H1 (cell line): ENCODE measurements around the gene ALDH3B1. TPM values are rescaled to one million over a fixed set of nuclear protein-coding genes. Genes with fewer than 3 reads are reported as not detected.

Experiments used
- BACH1 ChIP-seq: IDR thresholded peaks from 2 replicates; pipeline ENCODE4 v1.6.1; 2012; ENCODE audit warnings: low read length, improper control_type of control experiment
- CTBP2 ChIP-seq: IDR thresholded peaks from 2 replicates; pipeline ENCODE4 v1.7.0; 2011; ENCODE audit warnings: borderline replicate concordance, mild to moderate bottlenecking, moderate library complexity, mixed read lengths, low read length; ENCODE audit not compliant: insufficient read depth, insufficient read length
- CTCF ChIP-seq, 3 experiments: IDR thresholded peaks; 1 replicate in 2 of 3; 2 replicates in 1 of 3; pipeline versions ENCODE4 v1.5.1 to v1.6.1; 2011; ENCODE audit warnings: low read length in 3 of 3, mild to moderate bottlenecking in 3 of 3, inconsistent platforms in 2 of 3, low read depth in 1 of 3, moderate library complexity in 1 of 3; ENCODE audit not compliant: insufficient read depth in 1 of 3; ENCODE audit errors: control extremely low read depth in 1 of 3
- KDM1A ChIP-seq: fragments of 200-600, 300-600 bp; sonication (generic); IDR thresholded peaks from 2 replicates; pipeline ENCODE4 v1.7.1; 2016; ENCODE audit warnings: mild to moderate bottlenecking, low read length, borderline replicate concordance
- PHF8 ChIP-seq: fragments of 200-600 bp; sonication (generic); conservative IDR thresholded peaks from 2 replicates; pipeline ENCODE4 v1.7.1; 2012; ENCODE audit warnings: low read depth, mild to moderate bottlenecking, inconsistent platforms, low read length, moderate library complexity
- TAF7 ChIP-seq: optimal IDR thresholded peaks from 2 replicates; pipeline ENCODE3; 2011; ENCODE audit warnings: low read depth, mild to moderate bottlenecking, inconsistent platforms, low read length, moderate library complexity, borderline replicate concordance
- TCF12 ChIP-seq: IDR thresholded peaks from 2 replicates; pipeline ENCODE4 v1.6.1; 2011; ENCODE audit warnings: low read depth, mild to moderate bottlenecking, low read length
- polyA plus RNA-seq, 7 experiments: library from polyadenylated mRNA; depleted of rRNA in 3 of 7; stranded (reverse) in 5 of 7; unstranded in 2 of 7; fragments of >200 nt in 5 of 7; fragments of 200-250 nt in 2 of 7; gene quantifications; 1 replicate in 5 of 7; 2 replicates in 1 of 7; 4 replicates in 1 of 7; pipeline versions ENCODE4 v1.2.1 to v1.2.3, GENCODE V29; 2011 to 2013; ENCODE audit warnings: missing spikeins in 2 of 7, mixed read lengths in 2 of 7
- total RNA-seq: library from RNA; stranded (reverse); fragmentation: NEBNext Ultra II Directional; extraction: Animal tissue kit (Norgen Biotek cat#: 25700); gene quantifications from 2 replicates; pipeline ENCODE4 v1.2.1, GENCODE V29; 2021

Gene ALDH3B1
- total and polyA plus RNA-seq, 2 of the 8 experiments (the other 6 are each of a cell fraction or from before 2014, with no cell fraction given) = 0.32 to 0.47 TPM

- TF ChIP-seq CTCF (IDR thresholded peaks at IDR 0.05; ENCODE audit: control extremely low read depth in 1 of 3, insufficient read depth in 1 of 3, low read depth in 1 of 3, low read length in 3 of 3) (no peak), TCF12 (no peak), KDM1A (no peak), PHF8 (no peak), TAF7 (no peak), CTBP2 (no peak), BACH1 (no peak)
These were observed 14.4 kb downstream of the ALDH3B1 start (continued) for GRCh38 chr11:68024508-68024907.
